Colonic mucosa (tissue), 4 donors: ENCODE measurements around the gene UGT1A10. TPM values are rescaled to one million over a fixed set of nuclear protein-coding genes. Genes with fewer than 3 reads are reported as not detected.
A peak's percentile ranks its signal among the peaks of the same experiment; 100 is the strongest.

Experiments used
- DNase-seq: peaks from one replicate; pipeline ENCODE4 v3.0.0-alpha.2; 2020
- H3K27ac ChIP-seq: fragments of 200-600 bp; one replicate; pipeline ENCODE4 v1.8.0; 2021
- H3K27me3 ChIP-seq: fragments of 200-600 bp; one replicate; pipeline ENCODE4 v1.8.0; 2021
- H3K36me3 ChIP-seq: fragments of 200-600 bp; one replicate; pipeline ENCODE4 v1.8.0; 2021
- H3K4me1 ChIP-seq: fragments of 200-600 bp; one replicate; pipeline ENCODE4 v1.8.0; 2021; ENCODE audit warnings: mild to moderate bottlenecking
- H3K4me3 ChIP-seq: fragments of 200-600 bp; one replicate; pipeline ENCODE4 v1.8.0; 2021
- H3K9ac ChIP-seq, 2 donors: one replicate each; pipeline ENCODE4 v1.7.0; 2013; ENCODE audit warnings: control low read depth in 2 of 2, low read depth in 2 of 2, low read length in 2 of 2
- H3K9me3 ChIP-seq: fragments of 200-600 bp; one replicate; pipeline ENCODE4 v1.8.0; 2021
- CTCF ChIP-seq: fragments of 200-600 bp; IDR thresholded peaks from one replicate; pipeline ENCODE4 v1.8.0; 2022; ENCODE audit warnings: antibody characterized with exemption, mild to moderate bottlenecking
- intact Hi-C: fragments of 100-400 bp; cut with DNase I; formaldehyde crosslinking; loops from one replicate; pipeline ENCODE4 v1.14.1; 2022
- total RNA-seq, 2 donors: library from RNA; stranded (reverse); fragmentation: NEBNext Ultra II Directional in 1 of 2; extraction: Animal tissue kit (Norgen Biotek cat#: 25700) in 1 of 2; gene quantifications; one replicate each; pipeline ENCODE4 v1.2.1, GENCODE V29; 2021
- donor health status: healthy.
- donor health status: DM: no; HTN: no; CAD: no.
- donor health status: DM: no; HTN: no; CAD: no.

Gene UGT1A10
- total RNA-seq, 2 donors from 2014 or later: 45.2 to 82.9 TPM

- Histone ChIP-seq H3K4me1 (no peaks in the 10 kb centered on the region), H3K9ac (no peak overlapping the region), H3K9me3 (no peaks in the 10 kb centered on the region), H3K27me3 (no peaks in the 10 kb centered on the region), H3K36me3 (no peaks in the 10 kb centered on the region), H3K27ac (no peak overlapping the region), H3K4me3 (no peak overlapping the region)
- intact Hi-C loops: no loop called here
- DNase-seq: peak; percentile 31
- TF ChIP-seq CTCF: no peak
These were observed 130.2 kb downstream of the UGT1A10 start for GRCh38 chr2:233766416-233766815.

- H3K9me3 ChIP-seq: no peaks in the 10 kb centered on the region
- H3K4me1 ChIP-seq: no peaks in the 10 kb centered on the region
- no peak for DNase-seq
- no peaks in the 10 kb centered on the region for H3K27me3 ChIP-seq
- no peak overlapping the region for H3K9ac ChIP-seq
- no peak overlapping the region for H3K27ac ChIP-seq
- H3K36me3 ChIP-seq: no peaks in the 10 kb centered on the region
- H3K4me3 ChIP-seq: no peak overlapping the region
- TF ChIP-seq CTCF: no peak
- intact Hi-C loops: no loop called here
These were observed 131.8 kb downstream of the UGT1A10 start for GRCh38 chr2:233768076-233768475.

- Histone ChIP-seq H3K9me3 (no peaks in the 10 kb centered on the region), H3K4me3 (no peak overlapping the region), H3K27ac (no peak overlapping the region), H3K27me3 (no peaks in the 10 kb centered on the region), H3K4me1 (no peaks in the 10 kb centered on the region), H3K36me3 (no peaks in the 10 kb centered on the region), H3K9ac (no peak overlapping the region)
- no peak for TF ChIP-seq CTCF
- intact Hi-C loops: no loop called here
- DNase-seq: no peak
These were observed 133.0 kb downstream of the UGT1A10 start for GRCh38 chr2:233769260-233769659.

GRCh38 chr2:233772153-233772552 lies 135.9 kb downstream of the UGT1A10 start:
- intact Hi-C loops: no loop called here
- H3K36me3 ChIP-seq: no peaks in the 10 kb centered on the region

GRCh38 chr2:233772583-233772982 lies 136.3 kb downstream of the UGT1A10 start:
- intact Hi-C loops: no loop called here
- no peaks in the 10 kb centered on the region for H3K4me1 ChIP-seq

More at GRCh38 chr2:233772153-233772552, 135.9 kb downstream of the UGT1A10 start:
- Histone ChIP-seq H3K27ac (no peak overlapping the region), H3K4me1 (no peaks in the 10 kb centered on the region), H3K4me3 (no peak overlapping the region), H3K27me3 (no peaks in the 10 kb centered on the region), H3K9ac (no peak overlapping the region), H3K9me3 (no peaks in the 10 kb centered on the region)
- DNase-seq: no peak
- TF ChIP-seq CTCF: no peak

More at GRCh38 chr2:233772583-233772982, 136.3 kb downstream of the UGT1A10 start:
- no peaks in the 10 kb centered on the region for H3K36me3 ChIP-seq
- no peak overlapping the region for H3K4me3 ChIP-seq
- no peaks in the 10 kb centered on the region for H3K9me3 ChIP-seq
- no peak for TF ChIP-seq CTCF
- H3K27ac ChIP-seq: no peak overlapping the region
- no peak for DNase-seq
- H3K27me3 ChIP-seq: no peaks in the 10 kb centered on the region
- no peak overlapping the region for H3K9ac ChIP-seq
